Fibroblast of villous mesenchyme (primary cell): ENCODE measurements around the gene FARP2. TPM values are rescaled to one million over a fixed set of nuclear protein-coding genes. Genes with fewer than 3 reads are reported as not detected.
"Not testable (repeated sequence)": the region's sequence is repeated elsewhere in the genome, so short reads cannot be mapped to it uniquely, and the experiment has no call there.

Experiments used
- DNase-seq: peaks from one replicate; pipeline ENCODE4 v3.0.0-alpha.2; 2010; ENCODE audit warnings: low read depth
- H3K4me3 ChIP-seq: 2 replicates; pipeline ENCODE4 v1.5.1; 2011; ENCODE audit warnings: low read depth, mild to moderate bottlenecking, low read length
- total RNA-seq: library from RNA; depleted of rRNA; stranded (reverse); fragments of >200 nt; gene quantifications from 2 replicates; pipeline ENCODE4 v1.2.3, GENCODE V29; 2012
- TF ChIP-seq, protein P1 (sequence below): IDR thresholded peaks from 2 replicates; pipeline ENCODE4 v1.5.1; 2012; ENCODE audit warnings: low read depth, mild to moderate bottlenecking, low read length; ENCODE audit not compliant: insufficient read depth

The FARP2 gene
- total RNA-seq, 1 donor = 37.6 TPM

DNA sequence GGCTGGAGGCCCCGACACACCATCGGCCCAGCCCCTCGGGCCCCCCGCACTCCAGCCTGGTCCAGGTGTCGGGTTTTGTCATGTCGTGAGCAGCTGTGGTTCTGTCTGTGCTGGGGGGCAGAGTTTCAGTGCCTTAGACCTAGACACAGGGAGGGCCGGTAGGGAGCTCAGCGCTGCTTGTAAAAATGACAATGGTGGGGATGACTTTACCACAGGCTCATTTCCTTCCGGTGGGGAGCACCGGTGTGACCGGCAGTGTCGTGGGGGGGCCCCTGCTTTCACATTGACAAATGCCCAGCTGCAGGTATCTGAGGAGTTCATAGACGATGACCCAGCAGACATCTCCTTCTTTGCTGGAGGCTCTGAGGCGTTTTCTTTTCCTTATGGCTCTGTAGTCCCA, 85.4 kb downstream of the FARP2 start:
- no peak overlapping the region for H3K4me3 ChIP-seq
- DNase-seq = no peak
- TF ChIP-seq, protein P1, sequence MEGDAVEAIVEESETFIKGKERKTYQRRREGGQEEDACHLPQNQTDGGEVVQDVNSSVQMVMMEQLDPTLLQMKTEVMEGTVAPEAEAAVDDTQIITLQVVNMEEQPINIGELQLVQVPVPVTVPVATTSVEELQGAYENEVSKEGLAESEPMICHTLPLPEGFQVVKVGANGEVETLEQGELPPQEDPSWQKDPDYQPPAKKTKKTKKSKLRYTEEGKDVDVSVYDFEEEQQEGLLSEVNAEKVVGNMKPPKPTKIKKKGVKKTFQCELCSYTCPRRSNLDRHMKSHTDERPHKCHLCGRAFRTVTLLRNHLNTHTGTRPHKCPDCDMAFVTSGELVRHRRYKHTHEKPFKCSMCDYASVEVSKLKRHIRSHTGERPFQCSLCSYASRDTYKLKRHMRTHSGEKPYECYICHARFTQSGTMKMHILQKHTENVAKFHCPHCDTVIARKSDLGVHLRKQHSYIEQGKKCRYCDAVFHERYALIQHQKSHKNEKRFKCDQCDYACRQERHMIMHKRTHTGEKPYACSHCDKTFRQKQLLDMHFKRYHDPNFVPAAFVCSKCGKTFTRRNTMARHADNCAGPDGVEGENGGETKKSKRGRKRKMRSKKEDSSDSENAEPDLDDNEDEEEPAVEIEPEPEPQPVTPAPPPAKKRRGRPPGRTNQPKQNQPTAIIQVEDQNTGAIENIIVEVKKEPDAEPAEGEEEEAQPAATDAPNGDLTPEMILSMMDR = no peak

DNA sequence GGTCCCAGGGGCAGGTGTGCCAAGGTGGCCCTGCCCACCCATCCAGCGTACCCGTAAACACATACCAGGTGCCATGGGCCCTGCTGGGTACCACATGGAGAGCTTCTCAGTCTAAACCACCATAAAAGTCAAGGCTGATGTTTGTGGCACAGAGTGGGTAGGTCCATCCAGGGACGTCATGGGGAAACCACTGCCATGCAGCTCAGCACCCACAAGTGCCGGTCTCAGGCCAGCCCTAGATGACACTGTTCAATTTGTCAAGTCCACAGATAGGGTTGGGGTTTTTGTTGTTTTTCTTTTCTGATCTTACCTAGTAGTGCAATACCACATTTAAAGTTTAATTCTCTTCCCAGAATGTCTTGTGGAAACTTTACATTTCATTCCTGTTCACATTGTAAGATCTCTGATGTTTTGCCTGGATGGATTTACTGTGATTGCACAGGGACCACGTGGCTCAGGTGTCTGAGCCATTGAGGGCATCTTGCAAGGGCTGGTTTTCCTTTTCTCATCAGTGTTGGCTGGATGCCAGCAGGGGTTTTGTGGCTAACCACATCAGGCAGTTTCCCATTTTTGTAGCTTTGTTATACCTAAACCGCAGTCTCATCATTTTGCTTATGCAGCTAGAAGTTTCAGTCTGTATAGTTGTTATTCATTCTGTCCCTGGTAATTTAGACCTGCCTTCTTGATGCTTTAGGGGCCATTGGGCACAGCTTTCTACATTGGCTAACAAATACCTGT, 87.6 kb downstream of the FARP2 start:
- H3K4me3 ChIP-seq = no peak overlapping the region
- TF ChIP-seq, protein P1 = no peak
- peak; percentile 50 for DNase-seq

DNA sequence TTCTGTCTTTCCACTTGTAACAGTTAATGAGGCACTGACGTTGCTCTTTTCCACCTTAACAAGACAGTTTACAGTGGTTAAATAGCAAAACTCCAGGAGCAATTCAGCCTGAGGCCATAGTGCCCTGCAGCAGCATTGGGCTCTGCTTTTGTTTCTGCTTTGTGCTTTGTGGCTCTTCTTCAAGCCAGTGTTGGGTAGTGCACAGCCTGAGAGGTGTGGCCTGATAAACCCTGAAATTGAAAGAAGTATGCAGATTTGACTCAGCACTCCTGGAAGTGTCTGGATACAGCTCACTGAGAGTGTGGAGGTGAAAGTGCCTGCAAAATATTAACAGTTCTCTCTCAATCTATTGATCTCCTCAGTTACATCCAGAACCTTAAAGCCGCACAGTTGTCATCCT, 89.3 kb downstream of the FARP2 start:
- TF ChIP-seq, protein P1 = no peak
- H3K4me3 ChIP-seq = no peak overlapping the region
- no peak for DNase-seq

DNA sequence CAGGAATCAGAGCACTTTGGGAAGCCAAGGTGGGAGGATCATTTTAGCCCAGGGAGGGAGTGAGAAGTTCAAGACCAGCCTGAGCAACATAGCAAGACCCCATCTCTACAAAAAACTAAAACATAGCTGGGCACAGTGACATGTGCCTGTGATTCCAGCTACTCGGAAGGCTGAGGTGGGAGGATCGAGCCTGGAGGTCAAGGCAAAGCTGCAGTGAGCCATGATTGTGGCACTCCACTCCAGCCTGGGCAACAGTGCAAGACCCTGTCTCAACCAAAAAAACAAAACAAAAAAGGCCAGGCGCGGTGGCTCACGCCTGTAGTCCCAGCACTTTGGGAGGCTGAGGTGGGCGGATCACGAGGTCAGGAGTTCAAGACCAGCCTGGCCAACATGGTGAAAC, 94.0 kb downstream of the FARP2 start:
- DNase-seq, H3K4me3 ChIP-seq: not testable (repeated sequence)

DNA sequence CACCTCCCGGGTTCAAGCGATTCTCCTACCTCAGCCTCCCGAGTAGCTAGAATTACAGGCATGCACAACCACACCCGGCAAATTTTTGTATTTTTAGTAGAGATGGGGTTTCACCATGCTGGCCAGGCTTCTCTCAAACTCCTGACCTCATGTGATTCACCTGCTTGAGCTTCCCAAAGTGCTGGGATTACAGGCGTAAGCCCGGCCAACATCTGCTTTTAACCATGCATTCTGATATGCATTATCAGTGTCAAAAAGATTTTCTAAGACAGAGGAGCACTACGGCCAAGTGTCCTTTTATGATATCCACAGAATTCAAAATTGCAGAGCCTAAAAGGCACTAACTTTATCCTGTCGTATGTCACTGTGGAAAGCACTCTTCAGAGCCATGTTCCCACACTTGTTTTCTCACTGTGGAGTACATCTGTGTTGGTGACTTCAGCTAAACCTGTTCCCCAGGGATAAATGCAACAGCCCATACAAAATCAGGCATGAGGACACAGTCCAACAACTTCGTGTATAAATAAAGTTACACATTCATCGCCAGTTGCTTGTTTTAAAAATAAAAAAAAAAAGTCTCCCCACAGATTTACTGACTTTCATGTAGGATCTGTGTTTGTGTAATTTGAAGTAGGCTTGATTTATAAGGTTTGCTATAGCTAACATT, 95.9 kb downstream of the FARP2 start:
- DNase-seq = no peak
- TF ChIP-seq, protein P1 = no peak
- no peak overlapping the region for H3K4me3 ChIP-seq

DNA sequence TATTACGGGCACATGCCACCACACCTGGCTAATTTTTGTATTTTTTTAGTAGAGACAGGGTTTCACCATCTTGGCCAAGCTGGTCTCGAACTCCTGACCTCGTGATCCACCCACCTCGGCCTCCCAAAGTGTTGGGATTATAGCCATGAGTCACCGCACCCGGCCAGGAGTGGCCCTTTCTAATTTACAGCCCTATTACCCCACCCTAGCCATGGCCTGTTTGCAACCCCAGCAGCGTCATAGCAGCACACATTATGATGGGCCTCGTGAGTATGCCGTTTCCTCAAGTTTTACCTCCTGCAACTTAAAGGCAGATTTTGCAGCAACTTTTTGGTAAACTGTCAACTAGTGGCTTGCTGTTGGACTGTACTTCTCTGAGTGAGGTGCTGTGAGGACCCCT, 97.8 kb downstream of the FARP2 start:
- peak; percentile 28 for DNase-seq
- H3K4me3 ChIP-seq = not testable (repeated sequence)

DNA sequence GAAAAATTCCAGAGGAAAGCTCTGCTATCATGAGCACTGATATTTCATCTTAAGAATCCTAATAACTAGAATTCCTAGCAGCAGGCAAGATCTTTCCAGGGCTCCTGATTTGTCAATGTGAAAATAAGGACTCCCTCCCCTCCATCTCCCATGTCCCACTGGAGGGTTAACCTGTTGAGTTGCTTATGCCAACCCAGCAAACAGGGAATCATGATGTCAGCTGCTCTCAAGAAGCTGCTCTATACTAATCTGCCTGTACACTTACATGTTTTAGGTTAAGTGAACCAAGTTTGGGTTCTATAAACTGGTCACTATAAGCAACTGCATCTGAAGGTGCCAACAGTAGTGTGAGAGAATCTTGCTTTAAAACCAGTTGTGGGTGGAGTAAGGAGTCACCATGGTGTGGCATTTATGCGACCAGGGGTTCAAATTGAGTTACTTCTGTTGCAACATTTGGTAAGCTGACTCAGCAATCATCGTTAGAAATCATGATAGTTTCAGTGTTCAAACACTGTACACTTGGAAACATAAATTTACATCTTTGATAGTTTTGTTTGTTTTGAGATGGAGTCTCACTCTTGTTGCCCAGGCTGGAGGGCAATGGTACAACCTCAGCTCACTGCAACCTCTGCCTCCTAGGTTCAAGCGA, 98.9 kb downstream of the FARP2 start:
- peak; percentile 12 for DNase-seq
- no peak overlapping the region for H3K4me3 ChIP-seq
- TF ChIP-seq, protein P1 = no peak
